Midbrain (tissue), 1 donor: ENCODE data around the gene PPOX.

Source experiments
- DNase-seq: peaks from one replicate; lab custom pipeline; 2025; lab: John Stamatoyannopoulos, UW

The PPOX gene

DNA sequence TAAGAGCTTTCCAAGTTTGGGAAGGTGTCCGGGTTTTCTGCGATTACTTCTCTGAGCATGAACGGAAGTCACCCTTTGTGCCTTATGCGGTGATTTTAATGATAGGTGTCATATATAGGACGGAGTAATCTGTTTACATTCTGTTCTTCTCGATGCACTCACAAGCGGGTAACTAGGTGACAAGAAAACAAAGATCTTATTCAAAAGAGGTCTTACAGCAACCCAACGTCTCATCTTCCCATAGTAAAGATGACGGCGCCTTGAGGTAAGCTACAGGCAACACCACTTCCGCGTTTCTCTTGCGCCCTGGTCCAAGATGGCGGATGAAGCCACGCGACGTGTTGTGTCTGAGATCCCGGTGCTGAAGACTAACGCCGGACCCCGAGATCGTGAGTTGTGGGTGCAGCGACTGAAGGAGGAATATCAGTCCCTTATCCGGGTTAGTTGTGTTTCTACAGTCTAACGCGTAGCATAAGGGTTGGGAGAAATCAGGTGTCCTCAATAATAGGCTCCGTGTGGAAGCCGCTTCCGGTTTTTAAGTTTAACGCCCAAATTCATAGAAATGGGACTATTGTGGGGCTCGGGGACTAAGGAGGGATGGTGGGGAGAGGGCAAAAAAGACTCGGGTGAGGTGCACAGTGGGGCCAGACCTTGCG lies 12.4 kb upstream of the PPOX start, which contains the start of gene UFC1:
TSS of gene UFC1 (plus strand) at position 297 of the 656 bp plus-strand sequence. CDS start at position 317, 20 bp downstream.
- DNase-seq = peak; percentile 88

GRCh38 chr1:161157867-161158266 lies 8.4 kb upstream of the PPOX start:
- no peak for DNase-seq

DNA sequence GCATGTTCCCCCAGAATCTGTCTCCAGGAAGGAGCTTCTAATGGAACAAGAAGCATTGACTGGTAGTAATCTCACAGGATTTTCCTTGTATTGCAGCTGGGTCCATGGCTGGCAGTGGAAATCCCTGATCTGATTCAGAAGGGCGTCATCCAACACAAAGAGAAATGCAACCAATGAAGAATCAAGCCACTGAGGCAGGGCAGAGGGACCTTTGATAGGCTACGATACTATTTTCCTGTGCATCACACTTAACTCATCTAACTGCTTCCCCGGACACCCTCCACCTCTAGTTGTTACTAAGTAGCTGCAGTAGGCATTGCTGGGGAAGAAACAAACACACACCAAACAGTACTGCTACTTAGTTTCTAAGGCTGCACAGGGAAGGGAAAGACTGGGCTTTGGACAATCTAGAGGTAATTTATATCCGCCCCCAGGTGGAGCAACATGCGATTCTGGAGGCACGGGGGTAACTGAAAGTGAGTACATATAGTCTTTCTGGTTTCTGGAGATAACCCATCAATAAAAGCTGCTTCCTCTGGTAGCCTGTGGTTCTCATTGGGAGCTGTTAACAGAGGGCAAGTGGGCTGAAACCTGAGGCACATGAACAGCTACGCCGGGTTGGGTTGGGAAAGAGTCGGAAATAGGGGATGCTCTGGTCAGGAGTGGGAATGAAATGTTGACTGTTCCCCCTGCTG lies 7.8 kb upstream of the PPOX start:
- no peak for DNase-seq

- DNase-seq = peak; percentile 97
Observed at GRCh38 chr1:161159087-161159912, 6.9 kb upstream of the PPOX start, which contains the start of gene USP21. Gene USP21 (plus strand): TSS chr1:161159500. CDS start chr1:161160641, 1,141 bp downstream.

DNA sequence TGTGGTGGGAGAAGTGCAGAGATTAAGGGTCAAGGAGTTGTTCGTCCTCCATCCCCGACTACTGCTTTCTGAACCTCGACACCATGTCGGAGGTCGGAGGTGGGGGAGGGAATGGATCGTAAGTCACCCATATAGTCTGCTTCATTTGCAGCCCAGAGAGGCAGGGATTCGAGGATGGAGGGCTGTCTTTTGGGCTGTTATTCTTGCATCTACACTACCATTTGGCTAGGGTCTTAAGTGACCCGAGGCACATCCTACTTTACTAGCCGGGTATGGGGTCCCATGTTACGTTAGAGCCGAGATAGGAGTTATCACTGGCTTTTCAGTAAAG lies 6.3 kb upstream of the PPOX start:
- DNase-seq = peak; percentile 51

DNA sequence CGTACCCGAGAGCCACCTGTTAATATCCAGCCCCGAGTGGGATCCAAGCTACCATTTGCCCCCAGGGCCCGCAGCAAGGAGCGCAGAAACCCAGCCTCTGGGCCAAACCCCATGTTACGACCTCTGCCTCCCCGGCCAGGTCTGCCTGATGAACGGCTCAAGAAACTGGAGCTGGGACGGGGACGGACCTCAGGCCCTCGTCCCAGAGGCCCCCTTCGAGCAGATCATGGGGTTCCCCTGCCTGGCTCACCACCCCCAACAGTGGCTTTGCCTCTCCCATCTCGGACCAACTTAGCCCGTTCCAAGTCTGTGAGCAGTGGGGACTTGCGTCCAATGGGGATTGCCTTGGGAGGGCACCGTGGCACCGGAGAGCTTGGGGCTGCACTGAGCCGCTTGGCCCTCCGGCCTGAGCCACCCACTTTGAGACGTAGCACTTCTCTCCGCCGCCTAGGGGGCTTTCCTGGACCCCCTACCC lies 5.5 kb upstream of the PPOX start:
- no peak for DNase-seq

DNA sequence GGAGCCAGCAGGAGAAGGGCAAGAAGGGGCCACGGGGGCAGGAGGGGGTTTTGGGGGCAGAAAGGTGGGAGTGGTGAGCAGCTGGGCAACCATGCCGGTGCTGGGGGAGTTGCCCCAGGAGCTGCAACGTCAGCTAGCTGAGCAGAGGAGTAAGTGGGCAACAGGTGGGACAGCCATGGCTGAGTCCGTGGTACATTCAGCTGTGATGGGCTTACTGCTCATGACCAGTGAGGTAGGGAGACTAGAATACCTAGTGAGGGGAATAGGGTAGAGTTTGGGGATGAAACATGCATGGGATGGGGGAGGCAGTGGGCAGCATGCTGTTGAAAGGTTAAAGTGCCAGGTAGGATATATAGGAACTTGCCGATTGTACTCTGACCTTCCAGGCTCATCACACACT lies 4.6 kb upstream of the PPOX start:
- DNase-seq = no peak

- no peak for DNase-seq
Observed at GRCh38 chr1:161162052-161162451, 4.2 kb upstream of the PPOX start.

- DNase-seq = no peak
Observed at GRCh38 chr1:161162806-161163205, 3.4 kb upstream of the PPOX start.

- DNase-seq = no peak
Observed at GRCh38 chr1:161163793-161164192, 2.4 kb upstream of the PPOX start.

DNA sequence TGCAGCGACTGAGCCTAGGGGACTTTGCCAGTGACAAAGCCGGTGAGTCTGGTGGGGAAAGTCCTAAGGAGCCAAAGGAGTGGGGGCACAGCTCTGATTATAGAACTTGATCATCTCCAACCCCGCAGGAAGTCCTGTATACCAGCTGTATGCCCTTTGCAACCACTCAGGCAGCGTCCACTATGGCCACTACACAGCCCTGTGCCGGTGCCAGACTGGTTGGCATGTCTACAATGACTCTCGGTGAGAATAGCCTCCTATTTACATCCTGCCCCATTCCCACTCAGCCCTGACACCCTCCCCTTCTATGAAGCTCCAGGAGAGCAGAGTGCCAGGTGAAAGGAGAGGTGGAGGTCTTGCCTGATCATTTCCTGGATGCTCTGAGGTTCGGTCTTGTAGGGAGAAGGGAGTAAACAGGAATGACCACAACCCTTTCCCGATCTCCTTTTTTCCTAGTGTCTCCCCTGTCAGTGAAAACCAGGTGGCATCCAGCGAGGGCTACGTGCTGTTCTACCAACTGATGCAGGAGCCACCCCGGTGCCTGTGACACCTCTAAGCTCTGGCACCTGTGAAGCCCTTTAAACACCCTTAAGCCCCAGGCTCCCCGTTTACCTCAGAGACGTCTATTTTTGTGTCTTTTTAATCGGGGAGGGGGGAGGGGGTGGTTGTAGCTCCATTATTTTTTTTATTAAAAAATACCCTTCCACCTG lies 1.2 kb upstream of the PPOX start:
- DNase-seq = no peak

GRCh38 chr1:161166669-161167548 lies 683 bp downstream of the PPOX start:
- no peak for DNase-seq

DNA sequence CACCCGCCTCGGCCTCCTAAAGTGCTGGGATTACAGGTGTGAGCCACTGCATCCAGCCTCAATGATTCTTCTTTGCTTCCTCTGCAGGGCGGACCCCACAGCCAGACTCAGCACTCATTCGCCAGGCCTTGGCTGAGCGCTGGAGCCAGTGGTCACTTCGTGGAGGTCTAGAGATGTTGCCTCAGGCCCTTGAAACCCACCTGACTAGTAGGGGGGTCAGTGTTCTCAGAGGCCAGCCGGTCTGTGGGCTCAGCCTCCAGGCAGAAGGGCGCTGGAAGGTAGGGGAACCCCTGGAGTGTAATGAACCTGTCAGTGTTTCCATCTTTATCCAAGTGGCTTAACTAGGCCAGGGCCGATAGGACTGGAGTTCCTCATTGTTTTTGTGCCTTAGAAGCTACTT lies 2.7 kb downstream of the PPOX start:
- DNase-seq = no peak

DNA sequence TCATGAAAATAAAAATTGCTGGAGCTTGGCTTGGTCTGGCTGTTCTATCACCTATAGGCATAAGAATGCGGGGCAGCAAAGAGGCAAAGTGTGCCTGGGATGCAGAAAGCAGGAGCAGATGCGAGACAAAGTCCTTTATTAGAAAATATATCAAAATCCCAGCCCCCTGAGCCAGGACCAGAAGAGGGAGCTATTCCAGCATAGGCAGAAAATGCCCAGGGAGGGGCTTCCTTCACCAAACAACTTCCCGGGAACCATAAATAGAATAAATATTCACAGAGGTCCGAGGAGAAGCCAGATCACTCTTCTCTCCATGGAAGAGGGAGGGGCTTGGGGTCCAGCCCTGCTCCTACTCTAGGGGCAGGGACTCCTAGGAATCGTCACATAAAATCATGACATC lies 5.0 kb downstream of the PPOX start:
- DNase-seq = no peak

GRCh38 chr1:161171696-161172095 lies 5.5 kb downstream of the PPOX start:
- no peak for DNase-seq

DNA sequence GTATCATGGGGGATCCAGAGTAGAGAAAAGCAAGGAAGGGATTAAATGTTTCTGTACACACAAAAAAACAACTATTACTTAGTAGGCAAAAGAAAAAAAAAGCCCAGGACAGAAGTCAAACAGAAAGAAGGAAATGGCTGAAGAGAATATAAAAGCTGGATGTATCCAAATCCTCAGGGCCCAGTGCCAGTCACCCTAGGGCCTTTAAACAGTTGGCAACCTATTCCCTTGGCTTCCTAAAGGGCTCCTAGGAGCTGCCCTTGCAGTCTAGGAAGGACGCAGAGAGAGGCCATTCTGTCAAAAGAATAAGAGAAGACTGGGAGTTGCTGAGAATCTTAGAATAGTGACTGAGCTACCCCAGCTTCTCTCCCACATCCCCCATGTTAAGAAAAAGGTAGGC lies 6.1 kb downstream of the PPOX start:
- no peak for DNase-seq

DNA sequence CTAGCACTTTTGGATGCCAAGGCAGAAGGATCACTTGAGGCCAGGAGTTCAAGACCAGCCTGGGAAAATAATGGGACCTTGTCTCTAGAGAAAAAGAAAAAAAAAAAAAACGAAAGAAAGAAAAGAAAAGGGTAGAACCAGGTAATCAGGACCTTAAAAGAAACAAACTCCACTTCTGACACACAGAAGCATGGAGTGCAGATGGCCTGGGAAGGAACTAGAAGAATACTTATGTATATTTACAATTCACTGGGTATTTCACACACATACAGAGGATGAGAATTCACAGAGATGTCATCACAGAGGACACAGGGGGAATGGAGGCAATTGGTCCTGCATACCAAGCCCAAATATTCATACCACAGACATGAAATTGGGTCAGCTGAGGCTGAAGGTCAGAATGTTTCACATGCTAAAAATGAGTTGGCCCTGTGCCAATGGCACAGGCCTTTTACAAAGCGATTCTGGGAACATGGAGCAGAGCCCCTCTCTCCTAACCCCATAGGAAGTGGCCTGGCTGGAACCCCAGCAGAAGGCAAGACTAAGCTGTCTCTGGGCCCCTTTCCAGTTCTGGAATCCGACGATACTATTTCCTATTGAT lies 6.7 kb downstream of the PPOX start:
- no peak for DNase-seq

DNA sequence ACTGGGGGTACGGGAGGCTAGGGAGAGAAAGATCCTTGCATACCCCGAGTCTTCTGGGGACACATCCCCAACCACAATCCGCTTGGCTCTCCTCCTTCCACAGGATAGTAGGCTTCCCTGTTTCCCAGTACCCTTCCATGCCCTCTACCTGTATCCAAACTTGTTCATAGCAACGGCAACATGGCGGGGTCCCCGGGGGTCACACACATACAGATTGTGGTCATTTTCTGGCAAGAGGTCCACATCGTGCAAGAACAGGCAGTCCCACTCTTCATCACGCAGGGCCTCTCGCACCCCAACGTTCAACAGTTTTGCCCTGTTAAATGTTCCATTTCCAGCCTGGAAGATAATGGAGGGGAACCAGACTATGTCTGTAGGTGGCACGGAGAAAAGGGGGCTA lies 7.5 kb downstream of the PPOX start:
- no peak for DNase-seq

DNA sequence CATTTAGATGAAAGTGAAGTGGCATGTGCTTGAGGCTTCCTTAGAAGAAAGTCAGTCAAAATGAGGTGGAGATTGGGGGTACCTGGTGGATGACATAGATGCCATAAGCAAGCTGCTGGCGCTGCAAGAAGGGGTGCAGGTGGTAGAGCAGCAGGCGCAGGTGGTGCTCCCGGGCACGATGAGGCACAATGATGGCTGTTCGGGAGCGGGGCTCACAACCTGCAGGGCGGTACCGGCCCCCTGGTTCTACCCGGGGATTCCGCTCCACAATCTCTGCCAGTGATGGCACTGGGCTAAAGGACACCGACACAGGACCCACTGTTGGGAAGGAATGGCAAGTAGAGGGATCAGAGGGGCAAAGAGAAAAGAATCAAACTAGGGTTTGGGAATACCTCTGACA lies 8.7 kb downstream of the PPOX start:
- DNase-seq = no peak

GRCh38 chr1:161175771-161176453 lies 9.7 kb downstream of the PPOX start:
- no peak for DNase-seq
